Measurements from ENCODE around the gene TANC1.

- TF ChIP-seq, protein P1, sequence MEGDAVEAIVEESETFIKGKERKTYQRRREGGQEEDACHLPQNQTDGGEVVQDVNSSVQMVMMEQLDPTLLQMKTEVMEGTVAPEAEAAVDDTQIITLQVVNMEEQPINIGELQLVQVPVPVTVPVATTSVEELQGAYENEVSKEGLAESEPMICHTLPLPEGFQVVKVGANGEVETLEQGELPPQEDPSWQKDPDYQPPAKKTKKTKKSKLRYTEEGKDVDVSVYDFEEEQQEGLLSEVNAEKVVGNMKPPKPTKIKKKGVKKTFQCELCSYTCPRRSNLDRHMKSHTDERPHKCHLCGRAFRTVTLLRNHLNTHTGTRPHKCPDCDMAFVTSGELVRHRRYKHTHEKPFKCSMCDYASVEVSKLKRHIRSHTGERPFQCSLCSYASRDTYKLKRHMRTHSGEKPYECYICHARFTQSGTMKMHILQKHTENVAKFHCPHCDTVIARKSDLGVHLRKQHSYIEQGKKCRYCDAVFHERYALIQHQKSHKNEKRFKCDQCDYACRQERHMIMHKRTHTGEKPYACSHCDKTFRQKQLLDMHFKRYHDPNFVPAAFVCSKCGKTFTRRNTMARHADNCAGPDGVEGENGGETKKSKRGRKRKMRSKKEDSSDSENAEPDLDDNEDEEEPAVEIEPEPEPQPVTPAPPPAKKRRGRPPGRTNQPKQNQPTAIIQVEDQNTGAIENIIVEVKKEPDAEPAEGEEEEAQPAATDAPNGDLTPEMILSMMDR (IDR thresholded peaks at IDR 0.05; ENCODE audit: borderline replicate concordance, extremely low read depth, low read length, poor library complexity, severe bottlenecking), result no peak
- no peak for TF ChIP-seq EZH2 (IDR thresholded peaks at IDR 0.05; ENCODE audit: borderline replicate concordance, low read depth, low read length, severe bottlenecking)
Observed at GRCh38 chr2:159084384-159085370, 116.2 kb downstream of the TANC1 start.

Measured in DND-41 (cell line).